Neuronal stem cell (in vitro differentiated cells): ENCODE measurements around the gene STAB1.

Source experiments
- DNase-seq: peaks from one replicate; pipeline ENCODE4 v3.0.0-alpha.2; 2013; ENCODE audit warnings: low spot score
- H2AFZ ChIP-seq: one replicate; pipeline ENCODE4 v1.6.1; 2013; ENCODE audit warnings: mild to moderate bottlenecking, low read length, inconsistent platforms
- H2AK5ac ChIP-seq: 2 replicates; pipeline ENCODE4 v1.6.1; 2013; ENCODE audit warnings: low read depth, mild to moderate bottlenecking, inconsistent platforms, low read length, moderate library complexity, mixed read lengths
- H2BK120ac ChIP-seq: 2 replicates; pipeline ENCODE4 v1.6.1; 2013; ENCODE audit warnings: low read depth, mild to moderate bottlenecking, inconsistent platforms, low read length, moderate library complexity, mixed read lengths
- H2BK12ac ChIP-seq: one replicate; pipeline ENCODE4 v1.6.1; 2013; ENCODE audit warnings: low read length, inconsistent platforms
- H2BK15ac ChIP-seq: 2 replicates; pipeline ENCODE4 v1.6.1; 2013; ENCODE audit warnings: mild to moderate bottlenecking, low read length, inconsistent platforms, mixed read lengths
- H2BK5ac ChIP-seq: one replicate; pipeline ENCODE4 v1.6.1; 2013; ENCODE audit warnings: inconsistent platforms, mild to moderate bottlenecking, low read length, moderate library complexity
- H3K14ac ChIP-seq: one replicate; pipeline ENCODE4 v1.6.1; 2013; ENCODE audit warnings: low read length, inconsistent platforms
- H3K18ac ChIP-seq: 2 replicates; pipeline ENCODE4 v1.6.1; 2013; ENCODE audit warnings: low read length, inconsistent platforms
- H3K23ac ChIP-seq: 2 replicates; pipeline ENCODE4 v1.6.1; 2013; ENCODE audit warnings: low read depth, mild to moderate bottlenecking, mixed read lengths, low read length, inconsistent platforms; ENCODE audit not compliant: poor library complexity
- H3K27ac ChIP-seq: replicated peaks from 3 replicates; pipeline ENCODE4 v1.5.1; 2013; ENCODE audit warnings: low read length, inconsistent platforms
- H3K27me3 ChIP-seq, 3 experiments: 2 replicates each; pipeline ENCODE4 v1.6.1; 2013; ENCODE audit warnings: low read length in 3 of 3, mild to moderate bottlenecking in 2 of 3, inconsistent platforms in 1 of 3, low read depth in 1 of 3, mixed read lengths in 1 of 3, moderate library complexity in 1 of 3; ENCODE audit not compliant: control insufficient read depth in 3 of 3, insufficient read depth in 3 of 3
- H3K36me3 ChIP-seq, 2 donors: replicated peaks in 1 of 2; 2 replicates each; pipeline ENCODE4 v1.6.1; 2013; ENCODE audit warnings: low read length in 2 of 2; ENCODE audit not compliant: control insufficient read depth in 2 of 2, insufficient read depth in 2 of 2
- H3K4ac ChIP-seq: 2 replicates; pipeline ENCODE4 v1.6.1; 2013; ENCODE audit warnings: inconsistent platforms, mild to moderate bottlenecking, low read length, moderate library complexity
- H3K4me1 ChIP-seq, 2 donors: 1 replicate in 1 of 2; 2 replicates in 1 of 2; pipeline ENCODE4 v1.6.1; 2013; ENCODE audit warnings: low read length in 2 of 2, low read depth in 1 of 2; ENCODE audit not compliant: control insufficient read depth in 2 of 2, insufficient read depth in 1 of 2
- H3K4me2 ChIP-seq: one replicate; pipeline ENCODE4 v1.6.1; 2013; ENCODE audit warnings: mild to moderate bottlenecking, low read length, inconsistent platforms; ENCODE audit not compliant: insufficient read depth, poor library complexity, severe bottlenecking
- H3K4me3 ChIP-seq, 2 donors: 2 replicates each; pipeline ENCODE4 v1.5.1; 2013; ENCODE audit warnings: low read length in 2 of 2, mild to moderate bottlenecking in 2 of 2, inconsistent platforms in 1 of 2, moderate library complexity in 1 of 2
- H3K79me1 ChIP-seq: one replicate; pipeline ENCODE4 v1.6.1; 2013; ENCODE audit warnings: low read depth, mild to moderate bottlenecking, inconsistent platforms, low read length, moderate library complexity
- H3K9ac ChIP-seq: one replicate; pipeline ENCODE4 v1.6.1; 2013; ENCODE audit warnings: mild to moderate bottlenecking, low read depth, low read length, inconsistent platforms; ENCODE audit not compliant: poor library complexity
- H3K9me3 ChIP-seq, 2 donors: replicated peaks in 1 of 2; 2 replicates each; pipeline versions ENCODE3 to v1.6.1; 2013; ENCODE audit warnings: low read length in 2 of 2, mild to moderate bottlenecking in 2 of 2, inconsistent platforms in 1 of 2, low read depth in 1 of 2, mixed read lengths in 1 of 2, moderate library complexity in 1 of 2; ENCODE audit not compliant: control insufficient read depth in 2 of 2, insufficient read depth in 1 of 2
- H4K8ac ChIP-seq: one replicate; pipeline ENCODE4 v1.6.1; 2013; ENCODE audit warnings: low read depth, mild to moderate bottlenecking, inconsistent platforms, low read length, moderate library complexity
- H4K91ac ChIP-seq: one replicate; pipeline ENCODE4 v1.6.1; 2013; ENCODE audit warnings: low read length, low read depth, mild to moderate bottlenecking, inconsistent platforms; ENCODE audit not compliant: poor library complexity
- WGBS, 2 donors: extraction: QIAGEN DNeasy Blood & Tissue Kit; methylation state at CpG; one replicate each; pipeline ENCODE4 v1.1.7; 2013; ENCODE audit warnings: missing lambda C conversion rate in 2 of 2, mixed read lengths in 1 of 2; ENCODE audit not compliant: insufficient read length in 2 of 2, insufficient replicate concordance in 1 of 2; ENCODE audit errors: extremely low coverage in 2 of 2; 5-methylcytosine and 5-hydroxymethylcytosine counted together

Gene STAB1

DNA sequence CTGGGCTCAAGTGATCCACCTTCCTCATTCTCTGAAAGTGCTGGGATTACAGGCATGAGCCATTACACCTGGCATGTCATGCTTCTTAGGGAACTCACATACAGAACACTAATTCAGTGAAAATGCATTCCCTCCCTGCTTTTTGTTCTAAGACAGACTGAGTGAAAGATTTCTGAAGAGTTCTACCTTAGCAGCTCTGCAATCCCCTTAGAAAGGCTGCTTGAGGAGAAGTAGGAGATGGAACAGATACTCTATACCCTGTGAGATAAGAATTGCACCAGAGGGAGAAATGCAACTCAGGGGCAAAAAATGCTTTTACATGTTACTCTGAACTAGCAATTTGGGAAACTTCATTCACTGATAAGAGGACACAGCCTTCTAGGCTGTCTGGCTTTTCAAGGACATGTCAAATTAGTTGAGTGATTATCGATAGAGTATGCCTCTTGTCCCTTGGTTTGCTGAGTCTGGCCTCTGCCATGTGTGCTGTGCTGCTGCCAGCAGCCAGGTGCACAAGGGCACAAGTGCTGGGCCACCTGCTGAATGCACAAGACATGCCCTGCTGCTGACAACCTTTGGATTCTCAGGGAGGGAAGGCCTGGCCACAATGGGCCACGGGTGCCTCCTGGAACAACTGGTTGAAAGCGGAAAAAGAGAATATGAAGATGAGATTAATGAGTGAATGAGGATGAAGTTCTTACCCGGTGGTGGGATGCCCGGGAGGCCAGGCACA lies 59.1 kb downstream of the STAB1 start:
- Histone ChIP-seq H3K23ac (no peak overlapping the region), H2AFZ (no peak overlapping the region), H4K8ac (no peak overlapping the region), H3K9me3 (no peaks in the 10 kb centered on the region), H3K79me1 (no peaks in the 10 kb centered on the region), H3K27ac (no peak overlapping the region), H3K9ac (no peak overlapping the region), H3K4me1 (no peaks in the 10 kb centered on the region), H2BK12ac (no peak overlapping the region), H2BK15ac (no peak overlapping the region), H3K27me3 (no peaks in the 10 kb centered on the region), H3K4me2 (no peak overlapping the region), H2AK5ac (no peak overlapping the region), H4K91ac (no peak overlapping the region), H3K4ac (no peak overlapping the region), H3K14ac (no peak overlapping the region), H3K4me3 (no peak overlapping the region), H2BK120ac (no peak overlapping the region), H3K18ac (no peak overlapping the region), H2BK5ac (no peak overlapping the region), H3K36me3 (peaks cover 18 to 95% of the 10 kb centered on the region in 2 donors)
- DNase-seq, result no peak
- no CpG with 5 or more reads among the region's 5 CpGs for WGBS, 2 donors

- no peak overlapping the region for H2BK15ac ChIP-seq
- no peak overlapping the region for H3K4me3 ChIP-seq
- H3K9ac ChIP-seq, result no peak overlapping the region
- no peak overlapping the region for H2BK5ac ChIP-seq
- no peak for DNase-seq
- WGBS, 2 donors, result no CpG with 5 or more reads among the region's 1 CpG
- no peak overlapping the region for H4K91ac ChIP-seq
- H3K4ac ChIP-seq, result no peak overlapping the region
- H3K14ac ChIP-seq, result no peak overlapping the region
- H3K27me3 ChIP-seq, result no peaks in the 10 kb centered on the region
- H3K9me3 ChIP-seq, result no peaks in the 10 kb centered on the region
- no peak overlapping the region for H3K27ac ChIP-seq
- no peak overlapping the region for H3K23ac ChIP-seq
- H3K4me1 ChIP-seq, result no peaks in the 10 kb centered on the region
- H3K36me3 ChIP-seq, result peaks cover 21 to 95% of the 10 kb centered on the region in 2 donors
- no peak overlapping the region for H3K4me2 ChIP-seq
- H2BK120ac ChIP-seq, result no peak overlapping the region
- no peak overlapping the region for H2AFZ ChIP-seq
- H3K79me1 ChIP-seq, result no peaks in the 10 kb centered on the region
- no peak overlapping the region for H3K18ac ChIP-seq
- H4K8ac ChIP-seq, result no peak overlapping the region
- no peak overlapping the region for H2AK5ac ChIP-seq
- H2BK12ac ChIP-seq, result no peak overlapping the region
Measured at GRCh38 chr3:52555056-52555455, 59.9 kb downstream of the STAB1 start.

GRCh38 chr3:52557011-52557960 lies 62.1 kb downstream of the STAB1 start:
- H3K14ac ChIP-seq, result no peak overlapping the region
- peaks cover 20 to 94% of the 10 kb centered on the region in 2 donors for H3K36me3 ChIP-seq
- H2BK120ac ChIP-seq, result no peak overlapping the region
- no peak overlapping the region for H3K9ac ChIP-seq
- no peak overlapping the region for H3K4me2 ChIP-seq
- no peak overlapping the region for H2BK15ac ChIP-seq
- H3K4ac ChIP-seq, result no peak overlapping the region
- no peak overlapping the region for H3K4me3 ChIP-seq
- no peak overlapping the region for H3K18ac ChIP-seq
- no peak overlapping the region for H4K8ac ChIP-seq
- no peak overlapping the region for H2BK12ac ChIP-seq
- H2BK5ac ChIP-seq, result no peak overlapping the region
- no peaks in the 10 kb centered on the region for H3K27me3 ChIP-seq
- H2AK5ac ChIP-seq, result no peak overlapping the region
- no peaks in the 10 kb centered on the region for H3K4me1 ChIP-seq
- no peak overlapping the region for H3K27ac ChIP-seq
- no peak overlapping the region for H4K91ac ChIP-seq
- DNase-seq, result no peak
- H3K79me1 ChIP-seq, result no peaks in the 10 kb centered on the region
- H3K9me3 ChIP-seq, result no peaks in the 10 kb centered on the region
- no peak overlapping the region for H2AFZ ChIP-seq
- no CpG with 5 or more reads among the region's 9 CpGs for WGBS, 2 donors
- no peak overlapping the region for H3K23ac ChIP-seq

GRCh38 chr3:52558436-52558835 lies 63.3 kb downstream of the STAB1 start:
- no peak overlapping the region for H2BK120ac ChIP-seq
- no CpG with 5 or more reads among the region's 5 CpGs for WGBS, 2 donors
- no peak overlapping the region for H3K18ac ChIP-seq
- H3K27ac ChIP-seq, result no peak overlapping the region
- no peak overlapping the region for H2AK5ac ChIP-seq
- H3K23ac ChIP-seq, result no peak overlapping the region
- H3K4me2 ChIP-seq, result no peak overlapping the region
- no peak overlapping the region for H4K8ac ChIP-seq
- no peak overlapping the region for H3K9ac ChIP-seq
- H3K4me3 ChIP-seq, result no peak overlapping the region
- no peak overlapping the region for H2BK12ac ChIP-seq
- H3K4ac ChIP-seq, result no peak overlapping the region
- H3K9me3 ChIP-seq, result no peaks in the 10 kb centered on the region
- H3K14ac ChIP-seq, result no peak overlapping the region
- no peak overlapping the region for H4K91ac ChIP-seq
- no peak overlapping the region for H2AFZ ChIP-seq
- DNase-seq, result no peak
- no peak overlapping the region for H2BK15ac ChIP-seq
- H2BK5ac ChIP-seq, result no peak overlapping the region
- no peaks in the 10 kb centered on the region for H3K27me3 ChIP-seq
- H3K79me1 ChIP-seq, result no peaks in the 10 kb centered on the region
- H3K36me3 ChIP-seq, result peaks cover 22 to 96% of the 10 kb centered on the region in 2 donors
- H3K4me1 ChIP-seq, result no peaks in the 10 kb centered on the region
